COLO829 (cell line): Measurements from ENCODE around the gene DOK5.

Source experiments
- DNase-seq: peaks from one replicate; pipeline ENCODE4 v3.0.0; 2012; ENCODE audit warnings: low spot score

The DOK5 gene

GRCh38 chr20:54559890-54560289 lies 84.5 kb downstream of the DOK5 start:
- DNase-seq, result no peak

DNA sequence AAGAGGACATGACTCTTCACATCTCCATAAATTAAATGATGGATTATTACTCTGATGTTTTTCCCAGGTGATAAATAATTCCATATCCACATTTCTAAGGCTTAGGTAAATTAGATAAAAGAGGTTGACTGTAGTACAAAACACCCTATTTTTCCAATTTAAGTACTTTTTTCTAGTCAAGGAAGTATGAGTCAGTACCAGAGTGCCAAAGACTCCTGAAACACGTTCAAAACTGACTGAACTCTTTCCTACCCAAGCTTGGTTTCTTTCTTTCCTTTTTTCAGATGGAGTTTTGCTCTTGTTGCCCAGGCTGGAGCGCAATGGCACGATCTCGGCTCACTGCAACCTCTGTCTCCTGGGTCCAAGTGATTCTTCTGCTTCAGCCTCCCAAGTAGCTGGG lies 85.0 kb downstream of the DOK5 start:
- DNase-seq, result no peak

DNA sequence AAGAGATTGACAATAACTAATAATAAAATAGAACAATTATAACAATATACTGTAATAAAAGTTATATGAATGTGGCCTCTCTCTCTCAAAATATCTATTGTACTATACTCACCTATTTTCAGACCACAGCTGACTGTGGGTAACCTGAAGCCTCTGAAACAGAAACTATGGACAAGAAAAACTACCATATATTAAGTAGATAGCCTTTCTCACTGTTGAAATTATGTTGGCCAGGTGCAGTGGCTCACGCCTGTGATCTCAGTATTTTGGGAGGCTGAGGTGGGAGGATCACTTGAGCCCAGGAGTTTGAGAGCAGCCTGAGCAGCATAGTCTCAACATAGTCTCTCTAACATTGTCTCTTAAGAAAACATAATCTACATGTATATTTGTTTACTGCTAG lies 89.9 kb downstream of the DOK5 start:
- no peak for DNase-seq

GRCh38 chr20:54566031-54566688 lies 90.8 kb downstream of the DOK5 start:
- DNase-seq, result no peak

DNA sequence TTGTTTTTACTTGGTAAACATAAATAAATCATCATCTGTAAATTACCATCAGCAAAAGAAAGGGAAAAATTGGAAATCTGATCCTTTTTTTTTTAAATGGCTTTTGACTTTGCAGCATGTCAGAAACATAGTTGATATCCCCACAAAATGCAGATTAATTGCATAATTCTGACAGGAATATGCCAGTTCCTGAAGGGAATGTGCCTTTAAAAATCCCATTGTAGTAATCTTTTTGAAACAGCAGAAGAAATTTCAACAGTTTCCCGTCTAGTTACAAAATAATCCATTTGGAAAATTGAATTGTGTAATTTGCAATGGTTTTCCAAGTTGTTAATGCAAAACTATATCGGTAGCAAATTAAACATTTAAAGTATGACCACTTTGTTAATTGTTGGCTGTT lies 95.2 kb downstream of the DOK5 start:
- DNase-seq, result no peak

- no peak for DNase-seq
These were observed 97.5 kb downstream of the DOK5 start for GRCh38 chr20:54572665-54573435.

- no peak for DNase-seq
These were observed 98.4 kb downstream of the DOK5 start for GRCh38 chr20:54573838-54574237.

GRCh38 chr20:54576518-54576917 lies 101.1 kb downstream of the DOK5 start:
- no peak for DNase-seq

- no peak for DNase-seq
These were observed 102.2 kb downstream of the DOK5 start for GRCh38 chr20:54577637-54578036.

DNA sequence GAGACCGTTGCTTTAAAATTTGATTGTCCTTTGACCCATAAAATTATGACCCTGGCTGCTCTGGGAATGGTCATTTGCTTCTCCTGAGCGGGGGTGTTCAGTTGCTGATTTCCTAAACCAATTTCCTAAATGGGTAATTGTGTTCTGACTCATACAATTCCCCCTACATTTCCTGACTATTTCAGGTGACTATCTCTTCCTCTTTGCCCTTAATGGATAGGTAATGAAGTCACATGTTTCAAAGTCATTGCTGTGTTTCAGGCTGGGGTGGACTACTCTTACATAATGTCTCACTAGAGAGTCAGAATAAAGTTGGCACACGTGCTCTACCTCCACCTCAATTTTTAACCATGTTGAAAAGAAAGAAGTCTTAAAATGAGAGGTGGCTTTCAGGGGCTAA lies 109.8 kb downstream of the DOK5 start:
- no peak for DNase-seq

GRCh38 chr20:54587408-54587807 lies 112.0 kb downstream of the DOK5 start:
- DNase-seq, result no peak

GRCh38 chr20:54589402-54590030 lies 114.1 kb downstream of the DOK5 start:
- no peak for DNase-seq

DNA sequence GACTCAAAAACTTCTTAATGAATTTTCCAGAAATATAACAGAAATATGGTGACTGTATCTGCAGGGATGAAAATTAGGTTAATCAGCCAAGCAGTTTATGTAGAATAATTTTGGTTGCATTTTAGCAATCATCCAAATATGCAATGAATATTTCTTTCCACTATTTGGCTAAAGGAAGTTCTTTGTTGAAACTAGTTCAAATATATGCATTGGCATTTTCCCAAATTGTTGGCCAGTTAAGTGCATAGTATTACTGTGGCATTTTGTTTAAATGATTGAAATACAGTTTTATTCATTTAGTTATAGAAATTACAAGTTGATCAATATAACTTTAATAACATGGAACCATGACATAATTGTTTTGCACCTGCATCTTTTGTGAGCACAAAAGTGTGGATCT lies 115.5 kb downstream of the DOK5 start:
- DNase-seq, result no peak

DNA sequence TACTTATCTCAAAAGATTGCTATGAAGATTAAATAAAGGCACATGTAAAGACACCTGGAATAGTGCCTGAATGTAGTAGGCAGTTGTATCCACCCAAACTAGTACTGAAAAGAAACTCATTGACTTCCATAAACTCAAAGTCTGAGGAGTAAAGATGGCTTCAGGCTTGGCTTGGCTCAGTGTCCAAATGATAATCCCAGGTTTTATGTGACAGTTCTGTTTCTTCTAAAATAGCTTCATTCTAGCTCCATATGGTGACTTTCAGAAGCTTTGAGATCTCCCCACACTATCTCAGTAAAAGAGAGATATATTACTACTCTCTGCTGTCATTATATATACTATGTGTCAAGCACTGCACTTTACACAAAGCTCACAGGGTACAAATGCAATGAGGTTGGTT lies 121.3 kb downstream of the DOK5 start:
- no peak for DNase-seq

DNA sequence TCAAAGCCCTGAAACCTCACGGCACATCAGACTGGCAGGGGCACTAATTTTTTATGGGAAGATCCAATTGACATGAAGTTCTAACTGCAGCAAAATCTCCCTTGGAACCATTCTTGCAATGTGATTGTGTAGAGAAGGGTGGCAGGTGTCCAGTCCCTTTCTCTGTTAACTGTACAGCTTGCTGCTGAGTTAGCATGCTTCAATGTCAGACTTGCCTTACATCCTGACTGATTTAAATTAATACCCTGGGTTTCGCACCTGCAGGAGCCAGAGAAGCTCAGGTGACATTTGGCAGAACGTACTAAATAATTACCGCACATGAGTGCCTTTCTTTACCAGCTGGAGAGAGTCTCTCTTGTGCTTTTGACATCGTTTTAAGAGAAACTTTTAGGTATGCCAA lies 123.0 kb downstream of the DOK5 start:
- DNase-seq, result no peak

DNA sequence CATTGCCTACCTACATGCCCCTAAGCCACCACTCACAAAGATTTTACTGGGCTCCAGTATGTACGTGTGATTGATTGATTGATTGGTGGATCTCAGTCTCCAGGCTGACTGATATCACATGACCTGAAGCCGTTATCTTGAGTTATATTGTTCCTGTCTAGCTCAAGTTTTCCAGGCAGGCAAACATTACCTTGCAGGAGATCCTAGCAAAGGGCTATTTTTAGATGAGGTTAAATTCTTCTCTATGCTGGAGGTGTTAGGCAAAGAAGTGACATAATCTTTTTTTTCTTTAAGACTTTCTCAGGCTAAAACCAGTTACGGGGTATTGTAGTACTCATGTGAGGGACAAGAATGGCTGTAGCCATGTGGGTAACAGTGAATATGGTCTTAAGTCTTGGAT lies 125.2 kb downstream of the DOK5 start:
- no peak for DNase-seq

DNA sequence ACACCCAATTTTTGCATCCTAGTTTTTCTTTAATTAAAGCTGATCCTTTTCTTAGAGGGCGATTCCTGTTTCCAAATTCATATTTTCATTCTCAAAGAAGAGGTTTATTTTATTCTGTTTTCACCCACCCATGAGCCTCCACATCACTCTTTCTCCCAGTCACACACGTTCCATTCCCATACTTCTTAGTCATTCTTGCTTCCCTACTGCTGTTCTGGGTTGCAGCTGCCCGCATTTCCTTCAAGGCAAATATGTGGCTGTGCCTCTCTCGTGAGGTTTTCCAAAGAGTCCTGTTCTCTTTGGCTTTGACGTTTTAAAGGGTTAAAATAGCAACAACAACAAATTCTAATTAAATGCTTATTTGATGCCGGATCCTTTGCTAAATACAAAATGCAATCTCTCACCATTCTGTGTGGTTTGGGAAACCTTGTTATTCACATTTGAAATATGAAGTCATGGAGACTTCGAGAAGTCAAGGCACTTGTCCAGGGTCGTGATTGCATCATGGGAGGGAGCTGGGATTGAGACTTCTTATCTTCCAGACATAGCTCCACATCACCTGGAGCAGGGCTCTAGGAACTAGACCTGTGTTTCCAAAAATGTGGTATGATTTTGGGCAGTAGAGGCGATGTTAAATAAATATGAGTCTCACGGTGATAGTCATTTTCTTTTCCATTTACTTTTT lies 126.6 kb downstream of the DOK5 start:
- no peak for DNase-seq

DNA sequence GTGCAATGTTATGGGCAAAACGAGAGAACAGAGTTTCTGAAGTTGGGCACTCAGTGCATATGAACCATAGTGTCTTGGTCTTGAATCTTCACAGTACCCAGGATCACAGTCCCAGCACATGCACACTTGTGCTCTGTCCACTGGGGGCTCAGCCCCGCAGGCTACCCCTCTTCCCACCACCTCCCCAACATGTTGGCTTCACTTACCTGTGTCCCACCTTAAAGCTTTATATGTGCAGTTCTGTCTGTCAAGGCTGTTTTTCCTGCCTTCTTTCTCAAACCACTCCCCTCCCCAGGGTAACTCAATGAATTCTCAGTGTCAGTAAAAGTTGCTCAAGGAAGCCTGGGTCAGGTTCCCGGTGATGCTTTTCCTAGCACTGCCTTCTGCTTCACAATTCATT lies 129.9 kb downstream of the DOK5 start:
- DNase-seq, result no peak

GRCh38 chr20:54606380-54606779 lies 131.0 kb downstream of the DOK5 start:
- no peak for DNase-seq

DNA sequence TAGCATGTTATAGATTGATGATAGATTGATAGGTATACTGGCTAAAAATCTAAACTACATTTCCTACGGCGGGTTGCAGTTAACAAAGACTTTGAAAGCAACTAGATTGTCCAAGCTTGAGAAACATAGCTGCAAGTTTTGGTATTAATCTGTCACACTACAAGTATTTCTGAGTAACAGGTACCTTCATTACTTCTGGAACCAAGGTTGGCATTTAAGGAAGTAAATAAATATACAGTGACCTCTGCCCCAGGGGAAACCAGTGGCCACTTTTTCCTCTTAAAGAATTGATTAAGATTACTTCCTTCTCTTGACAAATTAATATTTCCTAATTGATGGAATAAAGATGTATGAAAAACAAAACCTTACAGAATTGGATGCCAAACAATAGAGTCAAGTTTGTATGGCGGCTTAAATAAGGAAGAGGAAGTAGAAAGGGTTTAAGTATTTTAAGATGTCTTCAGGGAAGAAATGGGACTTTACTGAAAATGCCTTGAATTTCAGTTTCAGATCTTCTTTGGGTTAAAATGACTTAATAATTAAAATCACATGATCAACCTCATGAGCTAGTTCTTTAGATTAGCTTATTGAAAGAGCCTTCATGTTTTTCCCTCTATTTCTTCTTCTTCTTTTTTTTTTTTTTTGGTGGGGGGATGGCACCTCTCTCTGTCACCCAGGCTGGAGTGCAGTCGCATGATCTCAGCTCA lies 132.8 kb downstream of the DOK5 start:
- DNase-seq, result no peak

GRCh38 chr20:54608943-54609342 lies 133.6 kb downstream of the DOK5 start:
- DNase-seq, result no peak

DNA sequence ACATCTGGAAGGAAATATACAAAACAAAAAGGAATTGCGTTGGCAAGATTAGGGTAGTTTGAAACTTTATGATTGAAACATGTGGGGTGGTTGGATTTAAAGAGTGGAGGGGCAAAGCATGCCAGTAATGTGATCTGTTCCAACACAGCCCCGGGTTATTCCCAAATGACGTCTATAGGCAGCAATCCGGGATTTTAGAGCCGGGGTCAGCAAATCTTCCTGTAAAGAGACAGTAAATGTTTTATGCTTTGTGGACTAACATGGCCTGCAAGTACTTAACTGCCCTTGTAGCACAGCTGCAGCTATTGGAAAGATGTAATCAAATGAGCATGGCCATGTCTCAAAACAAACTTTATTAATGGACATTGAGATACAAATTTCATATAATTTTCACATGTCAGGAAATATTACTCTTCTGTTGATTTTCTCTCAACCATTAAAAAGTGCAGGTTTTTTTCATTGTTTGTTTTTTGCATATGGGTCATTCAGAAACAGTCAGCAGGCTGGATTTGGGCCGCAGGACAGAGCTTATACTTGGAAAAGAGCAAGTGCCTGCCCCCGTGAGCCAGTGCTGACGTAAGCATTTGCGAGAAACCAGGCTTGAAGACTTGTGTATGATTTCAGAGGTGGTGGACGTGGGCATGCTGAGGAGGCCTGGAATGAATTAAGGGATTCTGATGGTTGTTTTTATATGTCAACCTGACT lies 136.5 kb downstream of the DOK5 start:
- DNase-seq, result no peak
